Motor neuron (in vitro differentiated cells): ENCODE measurements around the gene SLC38A1. TPM values are rescaled to one million over a fixed set of nuclear protein-coding genes. Genes with fewer than 3 reads are reported as not detected.
A peak's percentile ranks its signal among the peaks of the same experiment; 100 is the strongest.

Source experiments
- ATAC-seq, 8 experiments: fragments of 200-7000 bp; cut with Tn5 transposase; replicated peaks in 6 of 8; 2 replicates each; pipeline ENCODE4 v1.8.0; 2021; ENCODE audit warnings: mild to moderate bottlenecking in 8 of 8, moderate library complexity in 8 of 8
- H3K27ac ChIP-seq, 2 donors: fragments of 250-450 bp; sonication (Bioruptor Pico); 2 replicates each; pipeline ENCODE4 v1.9.0; 2021; ENCODE audit warnings: antibody characterized with exemption in 2 of 2, mild to moderate bottlenecking in 2 of 2, moderate library complexity in 1 of 2
- H3K4me1 ChIP-seq, 2 donors: fragments of 250-450 bp; sonication (Bioruptor Pico); replicated peaks in 1 of 2; 2 replicates each; pipeline ENCODE4 v1.6.1; 2021; ENCODE audit warnings: antibody characterized with exemption in 2 of 2, mild to moderate bottlenecking in 2 of 2, moderate library complexity in 1 of 2
- H3K4me3 ChIP-seq, 5 donors: fragments of 250-450 bp; sonication (Bioruptor Pico); 2 replicates each; pipeline ENCODE4 v1.9.0; 2021; ENCODE audit warnings: antibody characterized with exemption in 5 of 5, mild to moderate bottlenecking in 5 of 5, moderate library complexity in 4 of 5
- WGBS, 10 experiments: fragments of 450-650 bp; shearing (Covaris generic); methylation state at CpG; one replicate each; pipeline ENCODE4 v1.0.0; 2022; 5-methylcytosine and 5-hydroxymethylcytosine counted together
- in situ Hi-C, 9 experiments: fragments of 400-800 bp; cut with MboI; loops; one replicate each; pipeline ENCODE4 v1.15.0; 2021; ENCODE audit warnings: low sequenced_read_pairs in 9 of 9, low pct_unique_long_range_greater_than_20kb in 2 of 9; ENCODE audit not compliant: unreplicated experiment in 9 of 9
- total RNA-seq, 8 experiments: library from RNA; unstranded; fragments of 300-600 nt; gene quantifications; 2 replicates each; pipeline versions ENCODE4 v1.2.3 to v1.2.4, GENCODE V29; 2022

The SLC38A1 gene
- total RNA-seq, 8 experiments from 2014 or later = 49.9 to 126 (median 83.0) TPM

DNA sequence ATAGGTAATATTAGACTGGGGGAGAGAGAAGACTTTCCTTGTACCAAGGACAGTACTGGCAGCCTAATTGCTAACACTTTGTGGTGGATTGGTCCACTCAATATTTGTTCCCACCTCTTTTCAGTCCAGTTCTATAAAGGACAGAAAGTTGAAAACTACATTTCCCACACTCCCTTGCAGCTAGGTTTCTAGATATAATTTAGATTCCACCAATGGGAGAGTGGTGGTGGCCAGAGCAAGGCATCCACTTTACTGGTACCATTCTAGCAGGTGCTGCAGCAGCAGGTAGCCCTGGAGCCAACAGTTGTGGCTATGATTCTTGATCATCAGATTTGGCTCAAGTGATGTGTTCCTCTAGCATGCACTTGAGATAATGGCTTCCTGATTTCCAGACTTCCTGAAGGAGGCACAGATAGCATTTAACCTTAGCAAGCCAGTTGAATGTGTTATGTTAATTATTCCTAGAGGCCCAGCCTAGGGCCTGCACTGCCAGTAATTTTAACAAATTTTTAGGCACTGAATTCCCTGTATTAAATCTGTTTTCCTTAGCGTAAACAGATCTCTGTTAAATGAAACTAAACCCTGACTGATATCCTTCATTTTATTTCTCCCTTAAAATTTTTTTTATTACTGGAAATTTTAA lies 24.4 kb downstream of the SLC38A1 start:
- in situ Hi-C loops = no loop called here
- Histone ChIP-seq H3K4me1 (no peaks in the 10 kb centered on the region), H3K27ac (no peak overlapping the region), H3K4me3 (no peak overlapping the region)
- peak in 2 of 8 experiments; percentile 60 to 68 for ATAC-seq
- 86 to 100% (median 100%) methylated on average over 1 of the region's 1 CpG; no CpG with 5 or more reads in 1 of the 10 experiments for WGBS, 10 experiments

DNA sequence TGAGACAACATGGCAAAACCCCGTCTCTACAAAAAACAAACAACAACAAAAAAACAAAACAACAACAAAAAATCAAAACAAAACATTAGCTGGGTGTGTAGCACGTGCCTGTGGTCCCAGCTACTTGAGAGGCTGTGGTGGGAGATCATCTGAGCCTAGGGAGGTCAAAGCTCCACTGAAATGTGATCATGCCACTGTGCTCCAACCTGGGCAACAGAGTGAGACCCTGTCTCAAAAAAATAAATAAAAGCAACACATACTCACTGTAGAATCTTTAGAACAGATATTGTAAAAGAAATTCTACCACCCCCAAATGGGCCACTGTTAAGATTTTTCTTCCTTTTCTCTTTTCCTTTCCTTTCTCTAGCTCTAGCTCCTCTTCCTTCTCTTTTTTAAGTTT lies 26.3 kb downstream of the SLC38A1 start:
- Histone ChIP-seq H3K4me3 (no peak overlapping the region), H3K4me1 (no peaks in the 10 kb centered on the region), H3K27ac (no peak overlapping the region)
- no peak for ATAC-seq
- in situ Hi-C loops = no loop called here
- WGBS, 10 experiments = 70 to 100% (median 85%) methylated on average over 1 to 2 of the region's 2 CpGs; no CpG with 5 or more reads in 4 of the 10 experiments

DNA sequence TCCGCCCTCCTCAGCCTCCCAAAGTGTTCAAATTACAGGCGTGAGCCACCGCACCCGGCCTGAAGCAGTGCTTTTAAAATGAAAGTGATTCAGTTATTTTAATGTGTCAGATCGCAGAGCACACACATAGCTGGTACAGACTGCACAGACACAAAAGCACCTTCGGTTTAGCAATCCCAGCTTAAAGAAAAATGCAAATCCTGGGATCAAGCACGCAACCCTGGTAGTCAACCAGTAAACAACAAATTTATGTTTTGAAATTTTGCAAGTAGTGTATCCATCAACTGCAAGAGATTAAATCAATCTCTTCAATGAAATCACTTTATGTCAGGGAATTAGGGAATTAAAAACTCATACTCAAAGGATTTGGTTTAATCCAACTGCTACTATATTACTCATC lies 28.4 kb downstream of the SLC38A1 start:
- in situ Hi-C loops = no loop called here
- Histone ChIP-seq H3K4me1 (no peaks in the 10 kb centered on the region), H3K27ac (no peak overlapping the region), H3K4me3 (no peak overlapping the region)
- 73 to 100% (median 98%) methylated on average over 1 to 7 of the region's 7 CpGs; no CpG with 5 or more reads in 1 of the 10 experiments for WGBS, 10 experiments
- ATAC-seq = no peak

DNA sequence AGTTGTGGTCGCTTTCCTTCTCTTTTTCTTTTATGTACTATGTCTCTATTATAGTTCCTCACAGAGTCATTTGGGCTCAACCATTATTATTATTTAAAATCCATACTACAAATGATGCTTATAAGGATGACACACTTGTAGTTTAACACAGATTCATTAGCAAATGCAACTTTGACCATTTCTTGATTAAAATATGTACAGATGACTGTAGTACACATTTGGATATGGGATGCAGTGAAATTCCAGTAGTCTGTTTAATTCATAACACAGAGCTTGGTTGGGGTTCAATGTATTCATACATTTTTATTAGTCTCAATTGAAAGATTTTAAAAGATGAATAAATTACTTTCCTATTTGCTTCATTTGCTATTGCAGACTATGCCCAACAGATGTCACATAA lies 30.0 kb downstream of the SLC38A1 start:
- Histone ChIP-seq H3K27ac (no peak overlapping the region), H3K4me3 (no peak overlapping the region), H3K4me1 (no peaks in the 10 kb centered on the region)
- WGBS, 10 experiments = 57 to 100% (median 76%) methylated on average over 1 of the region's 1 CpG; no CpG with 5 or more reads in 4 of the 10 experiments
- in situ Hi-C loops = no loop called here
- ATAC-seq = peak in 4 of 8 experiments; percentile 34 to 85 (median 56)

DNA sequence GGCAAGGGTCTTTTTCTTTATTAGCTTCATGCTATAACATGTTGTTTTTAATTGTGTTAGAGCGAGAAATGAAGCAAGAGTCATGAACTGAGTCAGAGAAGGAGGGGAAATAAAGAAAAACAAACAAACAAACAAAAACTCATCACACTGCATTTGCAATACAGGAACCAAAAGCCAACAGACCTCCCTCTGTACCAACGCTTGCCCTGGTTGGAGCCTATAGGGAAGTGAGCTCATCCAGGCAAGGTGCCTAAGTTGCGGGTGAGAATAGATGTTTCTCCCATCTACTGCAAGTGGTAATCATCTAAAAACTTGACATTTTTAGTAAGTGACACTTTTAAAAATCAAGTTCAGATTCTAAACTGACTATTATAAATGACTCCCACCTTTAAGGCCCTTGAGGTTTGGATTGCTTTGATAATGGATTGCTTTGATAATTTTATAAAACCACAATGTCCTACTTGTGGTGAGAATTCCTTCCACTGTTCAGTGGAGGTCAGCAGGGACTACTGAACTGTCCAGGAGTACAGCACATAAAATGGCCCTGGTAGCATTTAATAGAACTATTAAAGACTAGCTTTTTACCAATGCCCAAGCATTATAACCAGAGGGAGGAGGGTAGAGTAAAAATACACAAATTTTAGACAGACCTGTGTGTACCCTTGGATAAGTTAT lies 31.3 kb downstream of the SLC38A1 start:
- in situ Hi-C loops = no loop called here
- 88 to 100% (median 100%) methylated on average over 2 to 3 of the region's 3 CpGs; no CpG with 5 or more reads in 1 of the 10 experiments for WGBS, 10 experiments

DNA sequence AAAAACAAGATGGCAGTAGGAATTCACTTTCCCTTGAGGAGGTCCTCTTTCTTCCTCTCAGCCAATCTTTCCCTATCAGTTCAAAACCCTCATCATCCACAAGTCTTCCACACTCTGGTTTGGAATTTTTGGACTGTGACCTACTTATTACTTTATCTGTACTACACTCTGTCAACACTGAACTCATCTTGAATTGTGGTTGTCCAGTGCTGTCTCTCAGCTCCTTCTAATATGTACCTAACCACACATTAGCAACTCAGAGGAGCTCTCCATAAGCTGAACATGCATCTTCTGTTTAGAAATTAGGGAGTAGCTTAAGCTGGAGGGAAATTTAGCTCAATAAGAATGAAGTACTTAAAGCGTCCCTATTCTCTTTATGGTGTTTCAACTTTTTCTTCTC lies 34.8 kb downstream of the SLC38A1 start:
- ATAC-seq = peak in 3 of 8 experiments; percentile 45 to 86 (median 62)
- no peaks in the 10 kb centered on the region for H3K4me1 ChIP-seq

More for the DNA sequence above, 31.3 kb downstream of the SLC38A1 start:
- Histone ChIP-seq H3K4me3 (no peak overlapping the region), H3K4me1 (no peaks in the 10 kb centered on the region), H3K27ac (no peak overlapping the region)
- ATAC-seq = no peak

DNA sequence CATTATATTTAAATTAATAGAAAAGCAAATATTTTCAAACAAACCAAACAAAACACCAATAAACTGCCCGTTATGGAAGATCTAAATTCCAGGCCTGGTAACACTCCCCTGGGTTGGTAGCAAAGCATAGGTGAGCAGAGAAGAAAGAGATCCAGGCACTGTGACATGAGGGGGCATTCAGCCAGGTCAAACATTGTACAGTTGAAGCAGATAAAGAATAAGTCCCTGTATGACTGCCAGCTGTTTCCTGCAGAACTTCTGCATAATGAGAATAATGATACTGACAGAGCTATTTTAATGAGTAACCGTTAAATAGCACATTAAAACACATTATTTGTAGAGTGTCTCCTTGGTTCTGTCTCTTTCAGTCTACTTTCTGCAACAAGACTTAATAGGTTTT lies 35.4 kb downstream of the SLC38A1 start:
- no peak for ATAC-seq
- Histone ChIP-seq H3K4me3 (no peak overlapping the region), H3K4me1 (no peaks in the 10 kb centered on the region), H3K27ac (no peak overlapping the region)
- in situ Hi-C loops = no loop called here
- WGBS, 10 experiments = 56 to 100% (median 100%) methylated on average over 1 to 2 of the region's 2 CpGs

More for the DNA sequence above, 34.8 kb downstream of the SLC38A1 start:
- no peak overlapping the region for H3K4me3 ChIP-seq
- WGBS, 10 experiments = 70 to 100% (median 100%) methylated on average over 1 of the region's 1 CpG; no CpG with 5 or more reads in 1 of the 10 experiments
- H3K27ac ChIP-seq = no peak overlapping the region
- in situ Hi-C loops = no loop called here

DNA sequence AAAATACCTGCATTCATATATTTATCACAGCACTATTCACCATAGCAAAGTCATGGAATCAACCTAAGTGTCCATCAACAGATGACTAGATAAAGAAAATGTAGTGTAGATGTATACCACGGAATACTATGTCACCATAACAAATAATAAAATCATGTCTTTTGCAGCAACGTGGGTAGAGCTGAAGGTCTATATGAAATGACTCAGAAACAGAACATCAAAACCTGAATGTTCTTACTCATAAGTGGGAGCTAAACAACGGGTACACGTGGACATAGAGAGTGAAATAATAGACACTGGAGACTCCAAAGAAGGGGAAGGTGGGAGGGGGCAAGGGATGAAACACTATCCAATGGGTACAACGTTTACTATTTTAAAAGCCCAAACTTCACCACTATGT lies 37.9 kb downstream of the SLC38A1 start:
- Histone ChIP-seq H3K4me3 (no peak overlapping the region), H3K27ac (no peak overlapping the region), H3K4me1 (no peaks in the 10 kb centered on the region)
- in situ Hi-C loops = no loop called here
- ATAC-seq = no peak
- WGBS, 10 experiments = 79 to 100% (median 97%) methylated on average over 1 to 5 of the region's 5 CpGs; no CpG with 5 or more reads in 1 of the 10 experiments

DNA sequence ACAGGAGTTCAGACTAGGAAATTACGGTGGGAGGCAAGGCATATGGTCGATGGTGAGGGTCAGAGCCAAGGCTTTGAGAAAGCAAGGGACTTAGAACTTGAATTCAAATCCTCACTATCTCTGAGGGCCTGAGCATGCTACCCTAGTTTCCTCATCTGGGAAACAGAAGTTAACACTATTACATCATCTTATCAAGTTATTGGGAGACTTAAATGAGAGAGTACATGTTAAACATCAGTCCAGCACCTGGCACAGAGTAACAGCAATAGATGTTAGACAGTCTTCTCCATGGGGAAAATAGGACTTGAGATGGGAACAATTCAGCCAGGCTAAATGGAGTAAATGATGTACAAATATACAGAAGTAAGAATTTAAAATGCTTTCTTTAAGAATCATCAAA lies 38.5 kb downstream of the SLC38A1 start:
- Histone ChIP-seq H3K4me3 (no peak overlapping the region), H3K27ac (no peak overlapping the region), H3K4me1 (no peaks in the 10 kb centered on the region)
- in situ Hi-C loops = no loop called here
- no peak for ATAC-seq
- WGBS, 10 experiments = 67 to 100% (median 100%) methylated on average over 1 to 2 of the region's 2 CpGs; no CpG with 5 or more reads in 2 of the 10 experiments

DNA sequence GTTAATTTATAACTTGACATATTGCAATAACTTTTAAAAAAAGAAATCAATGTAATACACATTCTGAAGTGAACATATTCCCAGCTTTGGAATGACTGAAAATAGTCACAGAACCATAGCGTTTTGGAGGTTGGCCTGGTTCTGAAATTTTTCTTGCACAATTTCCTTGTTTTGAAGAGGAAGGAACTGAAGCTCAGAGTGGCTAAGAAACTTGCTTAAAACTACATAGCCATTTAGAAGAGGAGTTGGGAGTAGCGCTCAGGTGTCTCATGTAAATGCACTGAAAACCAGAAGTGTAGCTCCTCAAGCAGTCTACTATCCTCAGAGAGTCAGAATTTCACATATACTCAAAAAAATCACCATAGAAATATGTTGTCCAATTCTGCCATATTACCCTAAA lies 41.2 kb downstream of the SLC38A1 start:
- no peaks in the 10 kb centered on the region for H3K4me1 ChIP-seq
- H3K4me3 ChIP-seq = no peak overlapping the region
- WGBS, 10 experiments = 69 to 100% (median 100%) methylated on average over 1 to 2 of the region's 2 CpGs; no CpG with 5 or more reads in 2 of the 10 experiments
- in situ Hi-C loops = no loop called here
- H3K27ac ChIP-seq = no peak overlapping the region
- no peak for ATAC-seq

DNA sequence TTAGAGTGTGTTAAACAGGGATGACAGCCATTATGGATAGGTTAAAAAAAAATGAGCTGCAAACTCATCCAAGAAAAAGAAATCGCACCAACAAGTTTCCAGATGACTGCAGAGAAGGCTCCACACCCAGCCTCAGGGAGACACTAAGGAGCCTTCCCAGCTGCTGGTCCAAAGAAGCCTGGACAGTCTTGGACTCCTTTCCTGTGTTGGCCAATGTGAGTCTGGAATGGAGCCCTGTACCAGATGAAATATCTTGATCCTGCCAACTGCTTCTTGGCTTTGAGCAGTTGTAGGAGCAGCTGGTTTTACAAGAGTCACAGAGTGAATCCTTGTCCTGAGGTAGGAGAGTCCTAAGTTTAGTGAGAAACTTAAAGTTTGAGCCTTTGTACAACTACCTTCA lies 44.5 kb downstream of the SLC38A1 start:
- peak in 2 of 8 experiments; percentile 50 to 62 for ATAC-seq
- Histone ChIP-seq H3K4me3 (no peak overlapping the region), H3K27ac (no peak overlapping the region), H3K4me1 (no peaks in the 10 kb centered on the region)
- in situ Hi-C loops = no loop called here
- 75 to 100% (median 100%) methylated on average over 1 of the region's 1 CpG; no CpG with 5 or more reads in 5 of the 10 experiments for WGBS, 10 experiments

DNA sequence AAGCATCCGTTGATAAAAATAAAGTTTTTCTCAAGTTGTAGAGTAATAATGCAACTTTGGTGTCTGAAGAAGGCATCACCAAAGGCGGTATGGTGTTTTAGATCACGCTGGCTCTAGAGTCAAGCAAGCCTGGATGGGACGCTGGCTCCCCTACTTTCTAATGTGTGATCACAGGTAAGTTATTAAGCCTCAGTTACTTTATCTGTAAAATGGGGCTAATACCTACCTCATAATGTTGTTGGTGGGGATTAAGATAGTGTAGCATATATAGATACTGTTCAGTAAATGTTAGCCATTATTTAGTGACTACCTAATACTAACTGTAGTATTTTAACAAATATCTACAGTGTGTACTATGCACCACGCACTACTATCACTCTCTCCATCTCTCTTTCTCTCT lies 45.8 kb downstream of the SLC38A1 start:
- H3K4me3 ChIP-seq = no peak overlapping the region
- WGBS, 10 experiments = 90 to 100% (median 97%) methylated on average over 1 to 5 of the region's 5 CpGs; no CpG with 5 or more reads in 1 of the 10 experiments
- in situ Hi-C loops = no loop called here
- H3K27ac ChIP-seq = no peak overlapping the region
- ATAC-seq = no peak
- no peaks in the 10 kb centered on the region for H3K4me1 ChIP-seq

DNA sequence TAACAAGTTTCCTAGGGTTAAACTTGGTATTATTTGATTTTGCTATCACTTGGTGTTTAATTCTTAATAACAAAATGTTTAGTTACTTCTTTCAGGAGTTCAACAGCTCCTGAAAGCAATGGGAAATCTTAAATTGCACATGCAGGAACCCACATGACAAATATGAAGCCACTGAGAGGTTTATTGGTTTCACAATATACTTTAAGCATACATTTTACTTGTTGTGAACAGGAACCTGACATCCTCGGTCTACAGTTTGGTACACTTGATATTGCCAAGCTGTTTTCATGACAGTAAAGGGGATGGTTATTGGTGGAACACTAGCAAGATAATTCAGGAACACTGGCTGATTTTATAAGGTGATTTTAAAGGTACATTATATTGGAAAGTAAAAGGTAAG lies 46.2 kb downstream of the SLC38A1 start:
- no peak for ATAC-seq
- 100% methylated on average over 1 of the region's 1 CpG; no CpG with 5 or more reads in 2 of the 10 experiments for WGBS, 10 experiments
- Histone ChIP-seq H3K4me1 (no peaks in the 10 kb centered on the region), H3K4me3 (no peak overlapping the region), H3K27ac (no peak overlapping the region)
- in situ Hi-C loops = no loop called here
